AG04449 (cell line): ENCODE data around the gene SUSD1.
"Not testable (repeated sequence)": the region's sequence is repeated elsewhere in the genome, so short reads cannot be mapped to it uniquely, and the experiment has no call there.

Source experiments
- CTCF ChIA-PET: fragments of 350-600 bp; formaldehyde crosslinking; extraction: SDS; loops from one replicate; lab custom pipeline; 2021; ENCODE audit warnings: antibody characterized with exemption; lab: Yijun Ruan, JAX
- POLR2A ChIA-PET: fragments of 400-600, 350-600 bp; formaldehyde crosslinking; extraction: SDS; loops from one replicate; lab custom pipeline; 2020; ENCODE audit warnings: antibody characterized with exemption, inconsistent platforms; lab: Yijun Ruan, JAX
- DNase-seq: peaks from one replicate; pipeline ENCODE4 v3.0.0-alpha.2; 2010; ENCODE audit warnings: low read depth, low spot score
- H3K4me3 ChIP-seq: 2 replicates; pipeline ENCODE4 v1.5.1; 2011; ENCODE audit warnings: low read depth, mild to moderate bottlenecking, control low read depth, low read length
- TF ChIP-seq, protein P1 (sequence below): IDR thresholded peaks from one replicate; pipeline ENCODE4 v1.5.1; 2011; ENCODE audit warnings: mild to moderate bottlenecking, moderate library complexity, low read length, control low read depth, inconsistent platforms; ENCODE audit not compliant: insufficient read depth; ENCODE audit errors: missing control alignments

Gene SUSD1

DNA sequence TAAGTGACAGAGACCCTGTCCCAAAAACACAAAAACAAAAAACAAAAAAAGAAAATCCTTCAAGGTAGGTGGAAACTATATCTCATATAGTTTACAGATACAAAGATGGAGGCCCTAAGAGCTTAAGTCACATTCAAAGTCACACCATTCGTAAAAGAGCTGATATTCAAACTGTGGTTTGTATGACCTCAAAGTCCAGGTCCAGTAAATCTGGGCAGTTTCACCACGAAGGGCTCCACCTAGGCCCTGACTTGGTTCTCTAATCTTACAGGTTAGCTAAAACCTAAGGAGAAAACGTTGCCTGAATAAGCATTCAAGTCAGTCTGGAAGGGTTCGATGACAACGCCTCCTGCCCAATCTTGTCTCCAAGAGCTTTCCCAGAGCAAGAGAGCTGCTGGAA, 44.1 kb downstream of the SUSD1 start:
- CTCF ChIA-PET, result interaction anchor here (1.1 to 1.5 kb wide), 3 partner anchors 12 to 312 kb away, joined by 3 to 4 read pairs (median 3); no protein-coding TSS in a partner anchor
- no peak overlapping the region for H3K4me3 ChIP-seq
- TF ChIP-seq, protein P1, sequence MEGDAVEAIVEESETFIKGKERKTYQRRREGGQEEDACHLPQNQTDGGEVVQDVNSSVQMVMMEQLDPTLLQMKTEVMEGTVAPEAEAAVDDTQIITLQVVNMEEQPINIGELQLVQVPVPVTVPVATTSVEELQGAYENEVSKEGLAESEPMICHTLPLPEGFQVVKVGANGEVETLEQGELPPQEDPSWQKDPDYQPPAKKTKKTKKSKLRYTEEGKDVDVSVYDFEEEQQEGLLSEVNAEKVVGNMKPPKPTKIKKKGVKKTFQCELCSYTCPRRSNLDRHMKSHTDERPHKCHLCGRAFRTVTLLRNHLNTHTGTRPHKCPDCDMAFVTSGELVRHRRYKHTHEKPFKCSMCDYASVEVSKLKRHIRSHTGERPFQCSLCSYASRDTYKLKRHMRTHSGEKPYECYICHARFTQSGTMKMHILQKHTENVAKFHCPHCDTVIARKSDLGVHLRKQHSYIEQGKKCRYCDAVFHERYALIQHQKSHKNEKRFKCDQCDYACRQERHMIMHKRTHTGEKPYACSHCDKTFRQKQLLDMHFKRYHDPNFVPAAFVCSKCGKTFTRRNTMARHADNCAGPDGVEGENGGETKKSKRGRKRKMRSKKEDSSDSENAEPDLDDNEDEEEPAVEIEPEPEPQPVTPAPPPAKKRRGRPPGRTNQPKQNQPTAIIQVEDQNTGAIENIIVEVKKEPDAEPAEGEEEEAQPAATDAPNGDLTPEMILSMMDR, result no peak
- POLR2A ChIA-PET, result no interaction called here
- no peak for DNase-seq

DNA sequence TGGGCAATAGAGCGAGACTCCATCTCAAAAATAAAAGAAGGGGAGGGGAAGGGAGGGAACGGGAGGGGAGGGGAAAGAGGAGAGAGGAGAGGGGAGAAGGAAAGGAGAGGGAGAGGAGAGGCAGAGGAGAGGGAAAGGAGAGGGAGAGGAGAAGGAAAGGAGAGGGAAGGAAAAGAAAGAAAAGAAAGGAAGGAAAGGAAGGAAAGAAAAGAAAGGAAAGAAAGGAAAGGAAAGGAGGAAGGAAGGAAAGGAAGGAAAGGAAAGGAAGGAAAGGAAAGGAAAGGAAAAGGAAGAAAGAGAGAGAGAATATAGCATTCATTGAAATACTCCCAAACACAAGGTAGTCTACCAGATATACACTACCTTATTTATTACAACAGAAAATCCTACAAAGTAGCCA, 44.8 kb downstream of the SUSD1 start:
- TF ChIP-seq, protein P1, result no peak
- DNase-seq, result no peak
- no peak overlapping the region for H3K4me3 ChIP-seq
- ChIA-PET CTCF (no interaction called here), POLR2A (no interaction called here)

DNA sequence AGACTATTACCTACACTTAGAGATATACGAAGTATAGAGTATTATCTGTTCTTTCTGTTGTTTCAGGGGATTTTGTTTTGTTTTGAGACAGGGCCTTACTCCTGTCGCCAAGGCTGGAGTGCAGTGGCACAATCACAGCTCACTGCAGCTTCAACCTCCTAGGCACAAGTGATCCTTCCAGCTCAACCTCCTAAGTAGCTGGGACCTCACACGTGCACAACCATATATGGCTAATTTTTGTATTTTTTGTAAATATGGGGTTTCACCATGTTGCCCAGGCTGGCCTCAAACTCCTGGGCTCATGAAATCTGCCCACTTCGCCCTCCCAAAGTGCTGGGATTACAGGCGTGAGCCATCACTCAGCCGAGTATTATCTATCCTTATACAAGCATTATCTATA, 45.9 kb downstream of the SUSD1 start:
- CTCF ChIA-PET, result interaction anchor here (0.6 to 1.7 kb wide), 2 partner anchors 33 to 38 kb away, joined by 3 read pairs; no protein-coding TSS in a partner anchor
- H3K4me3 ChIP-seq, result no peak overlapping the region
- POLR2A ChIA-PET, result no interaction called here
- no peak for DNase-seq
- TF ChIP-seq, protein P1, result no peak

DNA sequence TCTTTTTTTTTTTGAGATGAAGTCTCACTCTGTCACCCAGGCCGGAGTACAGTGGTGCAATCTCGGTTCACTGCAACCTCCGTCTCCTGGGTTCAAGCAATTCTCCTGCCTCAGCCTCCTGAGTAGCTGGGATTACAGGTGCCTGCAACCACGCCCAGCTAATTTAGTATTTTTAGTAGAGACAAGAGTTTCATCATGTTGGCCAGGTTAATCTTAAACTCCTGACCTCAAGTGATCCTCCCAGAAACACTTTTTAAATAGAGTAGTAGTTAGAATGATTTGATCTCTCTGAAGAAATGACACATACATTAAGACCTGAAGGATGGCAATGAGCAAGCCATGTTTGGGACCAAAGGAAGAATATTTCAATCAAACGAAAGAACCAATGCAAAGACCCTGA, 46.7 kb downstream of the SUSD1 start:
- H3K4me3 ChIP-seq, POLR2A ChIA-PET, DNase-seq: not testable (repeated sequence)
- CTCF ChIA-PET, result interaction anchor here (1.7 kb wide), 1 partner anchor 38 kb away, joined by 3 read pairs; no protein-coding TSS in a partner anchor

DNA sequence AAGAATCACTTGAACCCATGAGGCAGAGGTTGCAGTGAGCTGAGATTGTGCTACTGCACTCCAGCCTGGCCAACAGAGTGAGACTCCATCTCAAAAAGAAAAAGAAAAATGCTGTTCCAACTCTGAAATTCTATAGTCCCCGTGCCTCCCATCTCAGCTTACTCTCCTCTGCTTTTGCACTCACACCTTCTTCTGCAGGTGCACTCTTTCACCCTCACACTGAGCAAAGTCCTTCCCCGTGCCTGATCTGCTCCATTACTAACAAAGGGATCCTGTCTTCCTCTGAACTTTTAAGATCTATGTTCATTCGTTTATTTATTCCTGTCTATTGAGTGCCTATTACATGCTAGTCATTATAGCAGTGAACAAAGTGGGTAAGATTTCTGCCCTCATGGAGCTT, 47.8 kb downstream of the SUSD1 start:
- no peak overlapping the region for H3K4me3 ChIP-seq
- TF ChIP-seq, protein P1, result no peak
- no peak for DNase-seq
- ChIA-PET POLR2A (no interaction called here), CTCF (interaction anchor here (0.8 kb wide), 1 partner anchor 206 kb away, joined by 3 read pairs; the partner anchor contains the start of gene PTBP3)

DNA sequence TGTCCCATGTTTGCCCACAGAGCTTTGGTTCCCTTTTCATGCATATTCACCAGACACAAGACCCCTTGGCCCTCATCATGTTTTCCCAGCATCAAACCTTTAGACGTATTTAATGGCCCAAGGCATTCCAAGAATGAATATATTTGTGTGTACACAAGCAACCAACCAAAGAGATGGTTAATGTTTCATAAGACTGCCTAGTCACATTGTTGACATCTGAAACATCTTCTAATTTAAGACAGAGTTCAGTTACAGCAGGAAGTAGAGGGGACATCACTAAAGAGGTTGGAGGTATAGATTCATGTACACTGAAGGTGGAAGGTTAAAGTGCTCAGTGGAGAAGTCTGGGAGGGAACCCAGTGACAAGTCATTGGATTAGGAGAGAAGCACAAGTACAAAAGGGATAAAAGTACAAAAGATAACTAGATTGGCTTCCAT, 49.1 kb downstream of the SUSD1 start:
- CTCF ChIA-PET, result interaction anchor here (0.7 kb wide), 1 partner anchor 502 kb away, joined by 3 read pairs; no protein-coding TSS in a partner anchor
- H3K4me3 ChIP-seq, result no peak overlapping the region
- TF ChIP-seq, protein P1, result no peak
- DNase-seq, result no peak
- POLR2A ChIA-PET, result no interaction called here

DNA sequence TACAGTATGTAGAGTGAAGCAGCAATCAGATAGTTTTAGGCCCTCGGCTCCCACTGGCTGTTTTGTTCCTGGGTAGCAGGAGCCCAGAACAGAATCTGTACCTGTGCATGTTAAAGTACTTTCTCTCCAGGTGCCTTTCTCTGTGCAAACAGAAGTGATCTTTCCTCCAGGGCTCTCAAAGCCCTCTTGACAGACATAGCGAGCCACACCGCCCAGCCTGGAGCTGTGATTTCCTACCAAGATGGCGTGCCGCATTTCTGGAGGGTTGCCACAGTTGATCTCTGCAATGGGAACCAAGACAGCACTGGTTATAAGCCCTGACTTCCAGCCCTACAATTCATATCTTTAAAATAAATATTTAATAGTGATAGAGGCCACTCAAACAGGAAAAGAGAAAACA, 50.9 kb downstream of the SUSD1 start:
- CTCF ChIA-PET, result no interaction called here
- TF ChIP-seq, protein P1, result no peak
- POLR2A ChIA-PET, result no interaction called here
- H3K4me3 ChIP-seq, result no peak overlapping the region
- DNase-seq, result no peak
